PC-3 (cell line): Measurements from ENCODE around the gene VPS37D. TPM values are rescaled to one million over a fixed set of nuclear protein-coding genes. Genes with fewer than 3 reads are reported as not detected.

Source experiments
- ATAC-seq: fragments of 200-7000 bp; cut with Tn5 transposase; 2 replicates; pipeline ENCODE4 v1.9.1; 2020; ENCODE audit warnings: mild to moderate bottlenecking, moderate library complexity
- BruUV-seq: library from RNA; stranded (reverse); fragments of 400-500 nt; replicated peaks from 2 replicates; lab custom pipeline; 2021; lab: Mats Ljungman, UMichigan
- CTCF ChIA-PET: fragments of 300-600 bp; sonication (Branson Sonifier 250); formaldehyde crosslinking; loops from one replicate; lab custom pipeline; 2022; ENCODE audit warnings: antibody characterized with exemption; lab: Charles Lee
- POLR2A ChIA-PET: fragments of 300-600 bp; sonication (Branson Sonifier 250); formaldehyde crosslinking; loops from one replicate; lab custom pipeline; 2022; ENCODE audit warnings: antibody characterized with exemption; ENCODE audit not compliant: unreplicated experiment; lab: Charles Lee
- DNase-seq: peaks from one replicate; pipeline ENCODE4 v3.0.0-alpha.2; 2015
- H2AFZ ChIP-seq: fragments of 300-600 bp; sonication (generic); 2 replicates; pipeline ENCODE4 v1.6.0; 2016; ENCODE audit warnings: antibody characterized with exemption, low read length
- H3F3A ChIP-seq: fragments of 300-600 bp; sonication (generic); one replicate; pipeline ENCODE4 v1.6.0; 2017; ENCODE audit warnings: antibody characterized with exemption, low read length, control low read depth, mild to moderate bottlenecking; ENCODE audit not compliant: unreplicated experiment
- H3K27ac ChIP-seq: fragments of 300-600 bp; sonication (generic); 2 replicates; pipeline ENCODE4 v1.5.1; 2016; ENCODE audit warnings: mild to moderate bottlenecking, low read length
- H3K27me3 ChIP-seq: fragments of 300-600 bp; sonication (generic); 2 replicates; pipeline ENCODE4 v1.6.1; 2016; ENCODE audit warnings: low read length, mixed read lengths
- H3K36me3 ChIP-seq: fragments of 300-600 bp; sonication (generic); 2 replicates; pipeline ENCODE4 v1.6.1; 2016; ENCODE audit warnings: low read depth, mixed run types, low read length, mixed read lengths
- H3K4me1 ChIP-seq: fragments of 300-600 bp; sonication (generic); 2 replicates; pipeline ENCODE4 v1.5.1; 2016; ENCODE audit warnings: low read length; ENCODE audit not compliant: insufficient read depth
- H3K4me2 ChIP-seq: fragments of 300-600 bp; sonication (generic); 2 replicates; pipeline ENCODE4 v1.6.0; 2016; ENCODE audit warnings: low read length
- H3K4me3 ChIP-seq: fragments of 300-600 bp; sonication (generic); 2 replicates; pipeline ENCODE4 v1.5.1; 2016; ENCODE audit warnings: mild to moderate bottlenecking, low read length, mixed read lengths
- H3K79me2 ChIP-seq: fragments of 300-600 bp; sonication (generic); 2 replicates; pipeline ENCODE4 v1.6.1; 2017; ENCODE audit warnings: low read length, mixed read lengths
- H3K9ac ChIP-seq: fragments of 300-600 bp; sonication (generic); 2 replicates; pipeline ENCODE4 v1.6.0; 2016; ENCODE audit warnings: mild to moderate bottlenecking, low read length
- H3K9me2 ChIP-seq: fragments of 300-600 bp; sonication (generic); replicated peaks from 2 replicates; pipeline ENCODE4 v1.6.1; 2016; ENCODE audit warnings: mixed run types, low read length, mixed read lengths
- H3K9me3 ChIP-seq: fragments of 300-600 bp; sonication (generic); 2 replicates; pipeline ENCODE4 v1.6.1; 2016; ENCODE audit warnings: low read length, mixed read lengths
- H4K20me1 ChIP-seq: fragments of 300-600 bp; sonication (generic); 2 replicates; pipeline ENCODE4 v1.6.1; 2016; ENCODE audit warnings: low read length, mixed read lengths
- EZH2 ChIP-seq: fragments of 300-600 bp; sonication (generic); IDR thresholded peaks from one replicate; pipeline ENCODE4 v1.6.1; 2017; ENCODE audit warnings: antibody characterized with exemption, mild to moderate bottlenecking, low read length; ENCODE audit not compliant: unreplicated experiment
- EZH2phosphoT487 ChIP-seq: fragments of 300-600 bp; sonication (generic); IDR thresholded peaks from 2 replicates; pipeline ENCODE4 v1.6.1; 2018; ENCODE audit warnings: mild to moderate bottlenecking, antibody characterized with exemption, low read length, borderline replicate concordance
- intact Hi-C: fragments of 100-400 bp; cut with micrococcal nuclease; formaldehyde crosslinking; loops from 2 replicates; pipeline ENCODE4 v1.9.0; 2023
- total RNA-seq: library from RNA; depleted of rRNA; stranded (reverse); fragments of >200 nt; gene quantifications from 2 replicates; pipeline ENCODE4 v1.2.3, GENCODE V29; 2014
- TF ChIP-seq, protein P1 (sequence below): fragments of 300-600 bp; sonication (generic); conservative IDR thresholded peaks from 2 replicates; pipeline ENCODE4 v1.5.1; 2017; ENCODE audit warnings: antibody characterized with exemption, low read depth, mild to moderate bottlenecking, low read length

The VPS37D gene
- total RNA-seq, 1 experiment from 2014 or later = 6.3 TPM

- H3K9ac ChIP-seq = peak overlapping the region; percentile 95
- H3K27me3 ChIP-seq = no peaks in the 10 kb centered on the region
- intact Hi-C loops = loop anchor here (1.0 kb wide), 1 partner anchor 9 kb away; no protein-coding TSS in a partner anchor
- H3K9me3 ChIP-seq = no peaks in the 10 kb centered on the region
- peak overlapping the region; percentile 100 for H3K27ac ChIP-seq
- H3K9me2 ChIP-seq = no peaks in the 10 kb centered on the region
- POLR2A ChIA-PET = interaction anchor here (0.5 to 3.3 kb wide), 11 partner anchors 8 to 326 kb away, joined by 3 to 90 read pairs (median 5); partner anchors contain the start of genes METTL27 and STX1A
- peaks cover 46% of the 10 kb centered on the region for H3K4me1 ChIP-seq
- peak overlapping the region; percentile 30; the same call in 1 of the 2 replicates for H3K4me3 ChIP-seq
- BruUV-seq = TSS peak; percentile 49
- H3F3A ChIP-seq = peaks cover 14% of the 10 kb centered on the region
- peaks cover 18% of the 10 kb centered on the region for H4K20me1 ChIP-seq
- H3K4me2 ChIP-seq = peak overlapping the region; percentile 71
- no peak overlapping the region for H2AFZ ChIP-seq
- CTCF ChIA-PET = interaction anchor here (0.6 to 1.8 kb wide), 6 partner anchors 19 to 100 kb away, joined by 3 to 6 read pairs (median 3); no protein-coding TSS in a partner anchor
- ATAC-seq (peak; percentile 47), DNase-seq (peak; percentile 88)
- H3K36me3 ChIP-seq = peaks cover 43% of the 10 kb centered on the region
- TF ChIP-seq EZH2phosphoT487 (no peak), EZH2 (no peak)
- TF ChIP-seq, protein P1, sequence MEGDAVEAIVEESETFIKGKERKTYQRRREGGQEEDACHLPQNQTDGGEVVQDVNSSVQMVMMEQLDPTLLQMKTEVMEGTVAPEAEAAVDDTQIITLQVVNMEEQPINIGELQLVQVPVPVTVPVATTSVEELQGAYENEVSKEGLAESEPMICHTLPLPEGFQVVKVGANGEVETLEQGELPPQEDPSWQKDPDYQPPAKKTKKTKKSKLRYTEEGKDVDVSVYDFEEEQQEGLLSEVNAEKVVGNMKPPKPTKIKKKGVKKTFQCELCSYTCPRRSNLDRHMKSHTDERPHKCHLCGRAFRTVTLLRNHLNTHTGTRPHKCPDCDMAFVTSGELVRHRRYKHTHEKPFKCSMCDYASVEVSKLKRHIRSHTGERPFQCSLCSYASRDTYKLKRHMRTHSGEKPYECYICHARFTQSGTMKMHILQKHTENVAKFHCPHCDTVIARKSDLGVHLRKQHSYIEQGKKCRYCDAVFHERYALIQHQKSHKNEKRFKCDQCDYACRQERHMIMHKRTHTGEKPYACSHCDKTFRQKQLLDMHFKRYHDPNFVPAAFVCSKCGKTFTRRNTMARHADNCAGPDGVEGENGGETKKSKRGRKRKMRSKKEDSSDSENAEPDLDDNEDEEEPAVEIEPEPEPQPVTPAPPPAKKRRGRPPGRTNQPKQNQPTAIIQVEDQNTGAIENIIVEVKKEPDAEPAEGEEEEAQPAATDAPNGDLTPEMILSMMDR = no peak
- peaks cover 46% of the 10 kb centered on the region for H3K79me2 ChIP-seq
Measured at GRCh38 chr7:73706126-73707044, 38.8 kb downstream of the VPS37D start.

- H3K4me1 ChIP-seq = peaks cover 47% of the 10 kb centered on the region
- H3K9ac ChIP-seq = peak overlapping the region; percentile 95
- ChIA-PET CTCF (interaction anchor here (0.6 to 1.8 kb wide), 6 partner anchors 18 to 100 kb away, joined by 3 to 6 read pairs (median 3); no protein-coding TSS in a partner anchor), POLR2A (interaction anchor here (0.5 to 3.3 kb wide), 11 partner anchors 9 to 327 kb away, joined by 3 to 90 read pairs (median 6); partner anchors contain the start of genes BUD23, DNAJC30 and STX1A)
- no peak overlapping the region for H2AFZ ChIP-seq
- peaks cover 7% of the 10 kb centered on the region for H3F3A ChIP-seq
- no peaks in the 10 kb centered on the region for H3K9me3 ChIP-seq
- TSS peak; percentile 17 for BruUV-seq
- ATAC-seq (peak; percentile 36), DNase-seq (peak; percentile 89)
- H3K9me2 ChIP-seq = no peaks in the 10 kb centered on the region
- H3K4me3 ChIP-seq = peak overlapping the region; percentile 30; the same call in 1 of the 2 replicates
- peaks cover 20% of the 10 kb centered on the region for H4K20me1 ChIP-seq
- peaks cover 53% of the 10 kb centered on the region for H3K79me2 ChIP-seq
- peak overlapping the region; percentile 100 for H3K27ac ChIP-seq
- H3K4me2 ChIP-seq = peak overlapping the region; percentile 71
- H3K27me3 ChIP-seq = no peaks in the 10 kb centered on the region
- intact Hi-C loops = loop anchor here (1.0 kb wide), 1 partner anchor 8 kb away; no protein-coding TSS in a partner anchor
- TF ChIP-seq EZH2phosphoT487 (no peak), EZH2 (no peak)
- TF ChIP-seq, protein P1 = no peak
- peaks cover 40% of the 10 kb centered on the region for H3K36me3 ChIP-seq
Measured at GRCh38 chr7:73707045-73707631, 39.5 kb downstream of the VPS37D start.
